Lung (tissue), 12 donors: ENCODE data around the gene MAGIX. TPM values are rescaled to one million over a fixed set of nuclear protein-coding genes. Genes with fewer than 3 reads are reported as not detected.
"Not testable (repeated sequence)": the region's sequence is repeated elsewhere in the genome, so short reads cannot be mapped to it uniquely, and the experiment has no call there.

ENCODE experiments used
- ATAC-seq: fragments of 200-7000 bp; cut with Tn5 transposase; one replicate; pipeline ENCODE4 v1.9.1; 2020; ENCODE audit warnings: moderate number of reproducible peaks; ENCODE audit not compliant: insufficient read depth, low FRiP score
- DNase-seq, 3 donors: peaks; one replicate each; pipeline ENCODE4 v3.0.0-alpha.2; 2013 to 2017
- H3K27ac ChIP-seq, 2 donors: one replicate each; pipeline ENCODE4 v1.5.1; 2013; ENCODE audit warnings: mild to moderate bottlenecking in 2 of 2, moderate library complexity in 2 of 2, control low read depth in 1 of 2, inconsistent platforms in 1 of 2, low read depth in 1 of 2, low read length in 1 of 2
- H3K27me3 ChIP-seq, 3 donors: one replicate each; pipeline ENCODE4 v1.5.1; 2013; ENCODE audit warnings: low read length in 2 of 3; ENCODE audit not compliant: control insufficient read depth in 3 of 3, insufficient read depth in 3 of 3
- H3K36me3 ChIP-seq, 4 donors: one replicate each; pipeline ENCODE4 v1.5.1; 2013; ENCODE audit warnings: low read length in 4 of 4, mild to moderate bottlenecking in 1 of 4, moderate library complexity in 1 of 4; ENCODE audit not compliant: control insufficient read depth in 4 of 4, insufficient read depth in 4 of 4
- H3K4me1 ChIP-seq, 5 donors: one replicate each; pipeline ENCODE4 v1.5.1; 2013; ENCODE audit warnings: low read length in 5 of 5, mild to moderate bottlenecking in 2 of 5, moderate library complexity in 1 of 5; ENCODE audit not compliant: control insufficient read depth in 5 of 5, insufficient read depth in 5 of 5
- H3K4me3 ChIP-seq: one replicate; pipeline ENCODE4 v1.5.1; 2013; ENCODE audit warnings: mild to moderate bottlenecking, control low read depth, moderate library complexity
- H3K9ac ChIP-seq, 2 donors: one replicate each; pipeline ENCODE4 v1.5.1; 2013; ENCODE audit warnings: low read length in 2 of 2, control low read depth in 1 of 2; ENCODE audit not compliant: insufficient read depth in 1 of 2
- H3K9me3 ChIP-seq, 4 donors: one replicate each; pipeline ENCODE4 v1.5.1; 2013; ENCODE audit warnings: low read length in 3 of 4, mild to moderate bottlenecking in 1 of 4, moderate library complexity in 1 of 4; ENCODE audit not compliant: control insufficient read depth in 4 of 4, insufficient read depth in 3 of 4
- WGBS, 2 donors: extraction: QIAGEN DNeasy Blood & Tissue Kit; methylation state at CpG; one replicate each; pipeline ENCODE4 v1.1.7; 2013; 5-methylcytosine and 5-hydroxymethylcytosine counted together
- polyA plus RNA-seq, 2 donors: library from polyadenylated mRNA; stranded (reverse); fragments of 200-250 nt; gene quantifications; one replicate each; pipeline ENCODE4 v1.2.1, GENCODE V29; 2013
- total RNA-seq, 2 donors: library from RNA; depleted of rRNA in 1 of 2; stranded (reverse); fragments of >200 nt in 1 of 2; gene quantifications; one replicate each; pipeline ENCODE4 v1.2.1, GENCODE V29; 2014 to 2021
- TF ChIP-seq, protein P1 (sequence below): IDR thresholded peaks from 2 replicates; pipeline ENCODE4 v1.5.1; 2012; ENCODE audit warnings: mild to moderate bottlenecking; ENCODE audit errors: control extremely low read depth, extremely low read depth
- donor health status: control.
- donor health status: control.
- donor health status: Bipolar disorder and iron deficiency.
- donor health status: healthy.
- donor health status: DM: yes; HTN: yes; CAD: no.

The MAGIX gene
- total and polyA plus RNA-seq, 4 donors, result 7.3 to 19.0 (median 12.5) TPM

DNA sequence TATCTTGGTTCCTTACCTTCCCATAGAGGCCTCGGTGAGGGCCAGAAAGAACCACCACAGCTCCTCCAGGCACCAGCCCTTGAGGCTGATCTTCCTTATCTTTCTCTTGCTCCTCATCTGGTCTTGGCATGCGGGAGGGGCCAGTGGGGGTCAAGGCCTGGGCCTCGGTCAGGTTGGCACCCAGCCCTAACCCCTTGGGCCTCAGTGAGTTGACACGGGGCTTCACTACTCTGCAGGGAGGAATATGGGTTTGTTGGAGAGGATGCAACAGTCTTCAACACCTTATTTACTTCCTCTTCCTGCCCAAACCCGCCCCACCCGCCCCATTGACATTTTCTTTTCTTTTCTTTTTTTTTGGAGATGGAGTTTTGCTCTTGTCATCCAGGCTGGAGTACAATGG is 45.0 kb upstream of the MAGIX start:
- no peaks in the 10 kb centered on the region for H3K27me3 ChIP-seq
- WGBS, 2 donors, result 63 to 66% methylated on average over 3 to 6 of the region's 6 CpGs
- peaks cover 0 to under 1% (median 0%) of the 10 kb centered on the region in 4 donors for H3K9me3 ChIP-seq
- no peak overlapping the region for H3K9ac ChIP-seq
- peaks cover 2 to 16% (median 12%) of the 10 kb centered on the region in 4 donors for H3K36me3 ChIP-seq
- ATAC-seq (no peak), DNase-seq (no peak)
- H3K4me1 ChIP-seq, result no peaks in the 10 kb centered on the region
- TF ChIP-seq, protein P1, sequence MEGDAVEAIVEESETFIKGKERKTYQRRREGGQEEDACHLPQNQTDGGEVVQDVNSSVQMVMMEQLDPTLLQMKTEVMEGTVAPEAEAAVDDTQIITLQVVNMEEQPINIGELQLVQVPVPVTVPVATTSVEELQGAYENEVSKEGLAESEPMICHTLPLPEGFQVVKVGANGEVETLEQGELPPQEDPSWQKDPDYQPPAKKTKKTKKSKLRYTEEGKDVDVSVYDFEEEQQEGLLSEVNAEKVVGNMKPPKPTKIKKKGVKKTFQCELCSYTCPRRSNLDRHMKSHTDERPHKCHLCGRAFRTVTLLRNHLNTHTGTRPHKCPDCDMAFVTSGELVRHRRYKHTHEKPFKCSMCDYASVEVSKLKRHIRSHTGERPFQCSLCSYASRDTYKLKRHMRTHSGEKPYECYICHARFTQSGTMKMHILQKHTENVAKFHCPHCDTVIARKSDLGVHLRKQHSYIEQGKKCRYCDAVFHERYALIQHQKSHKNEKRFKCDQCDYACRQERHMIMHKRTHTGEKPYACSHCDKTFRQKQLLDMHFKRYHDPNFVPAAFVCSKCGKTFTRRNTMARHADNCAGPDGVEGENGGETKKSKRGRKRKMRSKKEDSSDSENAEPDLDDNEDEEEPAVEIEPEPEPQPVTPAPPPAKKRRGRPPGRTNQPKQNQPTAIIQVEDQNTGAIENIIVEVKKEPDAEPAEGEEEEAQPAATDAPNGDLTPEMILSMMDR, result no peak
- H3K4me3 ChIP-seq, result no peak overlapping the region
- H3K27ac ChIP-seq, result no peak overlapping the region

DNA sequence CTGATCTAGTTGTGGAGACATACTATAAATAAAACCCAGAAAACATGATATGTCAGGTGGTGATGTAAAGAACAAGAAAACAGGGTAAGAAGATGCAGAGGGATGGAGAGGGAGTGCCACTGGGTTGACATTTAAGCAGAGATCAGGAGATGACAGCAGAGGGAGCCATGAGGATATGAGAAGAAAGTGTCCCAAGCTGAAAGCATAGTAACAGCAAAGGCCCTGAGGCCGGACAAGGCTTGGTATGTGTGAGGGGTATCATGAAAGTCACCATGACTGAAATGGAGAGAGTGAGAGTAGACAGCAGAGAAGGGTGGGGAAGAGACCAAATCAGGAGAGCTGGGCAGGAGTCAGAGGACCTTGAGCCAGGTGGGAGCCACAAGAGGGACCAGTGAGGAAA is 42.5 kb upstream of the MAGIX start:
- 85 to 86% methylated on average over 1 of the region's 1 CpG for WGBS, 2 donors
- no peak overlapping the region for H3K4me3 ChIP-seq
- TF ChIP-seq, protein P1, result no peak
- H3K36me3 ChIP-seq, result peaks cover 0 to 11% (median 5%) of the 10 kb centered on the region in 4 donors
- H3K27ac ChIP-seq, result no peak overlapping the region
- peaks cover 0 to 8% (median 0%) of the 10 kb centered on the region in 4 donors for H3K9me3 ChIP-seq
- no peak overlapping the region for H3K9ac ChIP-seq
- no peaks in the 10 kb centered on the region for H3K27me3 ChIP-seq
- no peak for DNase-seq
- ATAC-seq, result no peak
- no peaks in the 10 kb centered on the region for H3K4me1 ChIP-seq

DNA sequence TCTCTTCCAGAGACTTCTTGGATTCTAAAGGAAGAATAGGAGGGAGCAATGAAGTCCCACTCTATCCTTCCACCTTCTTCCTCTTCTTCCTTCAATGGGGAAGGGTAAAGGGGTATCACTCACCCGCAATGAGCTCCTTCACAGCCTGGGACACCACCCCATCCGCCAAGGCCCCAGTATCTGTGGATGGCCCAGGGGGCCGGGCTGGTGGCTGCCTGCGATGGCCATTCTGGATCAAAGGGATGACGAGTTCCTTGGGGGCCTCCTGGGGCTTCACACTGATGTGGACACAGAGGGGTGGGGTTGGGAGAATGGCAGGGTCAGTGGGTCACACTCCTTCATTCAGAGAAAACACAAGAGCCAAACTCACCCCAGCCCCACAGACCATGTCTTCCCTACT is 40.1 kb upstream of the MAGIX start:
- Histone ChIP-seq H3K27ac (no peak overlapping the region), H3K9me3 (peaks cover 0 to 8% (median 0%) of the 10 kb centered on the region in 4 donors), H3K4me3 (no peak overlapping the region), H3K4me1 (no peaks in the 10 kb centered on the region), H3K36me3 (peaks cover 0 to 4% (median 2%) of the 10 kb centered on the region in 4 donors), H3K27me3 (no peaks in the 10 kb centered on the region), H3K9ac (peak overlapping the region in 1 of 2 donors; percentile 92)
- WGBS, 2 donors, result 79 to 88% methylated on average over 4 to 5 of the region's 5 CpGs
- no peak for DNase-seq
- ATAC-seq, result no peak
- TF ChIP-seq, protein P1, result no peak

DNA sequence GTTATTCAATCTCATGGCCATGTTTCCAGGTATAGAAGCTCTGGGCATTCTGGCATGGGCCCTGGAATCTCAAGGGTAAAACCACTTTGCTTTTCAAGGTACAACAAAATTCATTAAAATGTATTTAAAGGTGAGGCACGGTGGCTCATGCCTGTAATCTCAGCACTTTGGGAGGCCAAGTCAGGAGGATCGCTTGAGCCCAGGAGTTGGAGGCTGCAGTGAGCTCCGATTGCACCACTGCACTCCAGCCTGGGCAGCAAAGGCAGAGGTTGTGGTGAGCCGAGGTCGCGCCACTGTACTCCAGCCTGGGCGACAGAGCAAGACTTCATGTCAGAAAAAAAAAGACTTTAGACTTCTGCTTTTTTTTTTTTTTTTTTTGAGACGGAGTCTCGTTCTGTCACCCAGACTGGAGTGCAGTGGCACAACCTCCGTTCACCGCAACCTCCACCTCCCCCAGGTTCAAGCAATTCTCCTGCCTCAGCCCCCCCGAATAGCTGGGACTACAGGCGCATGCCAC is 34.8 kb upstream of the MAGIX start:
- not testable (repeated sequence) for H3K4me3 ChIP-seq, ATAC-seq, H3K4me1 ChIP-seq, H3K9ac ChIP-seq, H3K9me3 ChIP-seq, H3K27ac ChIP-seq, H3K36me3 ChIP-seq, H3K27me3 ChIP-seq, DNase-seq
- 54 to 78% methylated on average over 11 to 13 of the region's 13 CpGs for WGBS, 2 donors
